ENCODE results near the gene SPPL2C.

The SPPL2C gene

DNA sequence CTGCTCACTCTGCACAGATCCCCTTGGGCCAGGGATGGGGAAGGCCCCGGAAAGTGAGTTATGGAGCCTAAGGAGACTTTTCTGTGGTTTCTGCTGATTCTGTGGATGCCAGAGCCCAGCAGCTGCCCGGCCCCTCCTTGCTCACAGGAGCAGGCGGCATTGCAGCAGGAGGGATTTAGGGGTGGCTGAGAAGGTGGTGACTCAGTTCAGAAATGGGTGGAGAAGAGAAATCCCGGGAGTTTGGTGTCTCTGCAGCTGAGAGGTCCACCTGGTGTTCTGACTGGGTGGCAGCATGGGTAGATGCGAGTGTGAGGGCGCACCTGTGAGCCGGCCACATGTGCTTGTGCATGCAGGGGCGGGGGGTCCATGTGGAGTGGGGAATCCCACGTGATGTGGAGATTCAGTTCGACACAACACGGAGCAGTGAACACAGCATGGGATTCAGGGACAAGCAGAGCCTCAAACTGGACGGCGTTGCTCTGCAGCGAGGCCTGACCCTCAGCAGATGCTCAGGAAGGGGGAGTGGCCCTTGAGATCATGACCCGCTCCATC is 16.0 kb upstream of the SPPL2C start:
- DNase-seq (ENCODE audit: low read depth), result no peak

DNA sequence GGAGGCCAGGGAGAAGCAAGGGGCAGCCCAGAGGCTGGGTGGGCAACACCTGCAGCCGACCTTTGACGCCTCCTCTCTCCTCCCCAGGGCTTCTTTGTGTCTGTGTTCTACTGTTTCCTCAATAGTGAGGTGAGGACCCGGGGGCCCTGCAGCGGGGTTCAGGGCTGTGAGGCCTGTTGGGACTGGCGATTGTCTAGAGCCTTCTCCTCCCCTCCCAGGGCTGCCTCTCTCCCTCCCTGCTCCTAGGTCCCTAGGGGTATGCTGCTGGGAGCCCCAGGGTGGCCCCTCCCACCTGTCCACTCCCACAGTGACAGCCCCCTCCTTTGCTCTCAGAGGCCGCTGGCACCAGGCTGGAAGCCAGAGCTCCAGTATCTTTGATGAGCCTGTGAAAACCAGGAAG is 10.8 kb upstream of the SPPL2C start:
- no peak for DNase-seq (ENCODE audit: low read depth)

- no peak for DNase-seq (ENCODE audit: low read depth)
Observed at GRCh38 chr17:45834471-45835396, 9.9 kb upstream of the SPPL2C start.

DNA sequence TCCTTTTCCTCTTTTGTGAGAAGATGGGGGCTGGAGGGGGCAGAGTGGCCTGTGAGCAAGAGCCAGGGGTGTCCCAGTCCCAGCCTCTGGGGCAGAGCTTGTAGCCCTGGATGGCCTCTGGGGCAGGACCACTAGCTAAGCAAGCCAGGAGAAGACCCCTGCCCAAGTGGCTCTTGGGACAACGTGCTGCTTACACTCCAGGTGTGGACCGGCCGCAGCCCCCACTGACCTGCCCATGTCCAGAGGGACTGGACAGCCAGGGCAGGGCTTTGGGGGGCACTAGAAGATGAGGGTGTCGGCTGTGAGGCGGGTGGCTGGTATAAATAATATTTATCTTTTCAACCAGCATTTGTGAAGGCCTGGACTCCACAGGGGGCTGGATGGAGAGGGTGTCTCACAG is 9.2 kb upstream of the SPPL2C start:
- DNase-seq (ENCODE audit: low read depth), result no peak

- DNase-seq (ENCODE audit: low read depth), result no peak
Observed at GRCh38 chr17:45836047-45837044, 8.3 kb upstream of the SPPL2C start.

- no peak for DNase-seq (ENCODE audit: low read depth)
Observed at GRCh38 chr17:45837187-45837586, 7.5 kb upstream of the SPPL2C start.

- no peak for DNase-seq (ENCODE audit: low read depth)
Observed at GRCh38 chr17:45837603-45838002, 7.1 kb upstream of the SPPL2C start.

DNA sequence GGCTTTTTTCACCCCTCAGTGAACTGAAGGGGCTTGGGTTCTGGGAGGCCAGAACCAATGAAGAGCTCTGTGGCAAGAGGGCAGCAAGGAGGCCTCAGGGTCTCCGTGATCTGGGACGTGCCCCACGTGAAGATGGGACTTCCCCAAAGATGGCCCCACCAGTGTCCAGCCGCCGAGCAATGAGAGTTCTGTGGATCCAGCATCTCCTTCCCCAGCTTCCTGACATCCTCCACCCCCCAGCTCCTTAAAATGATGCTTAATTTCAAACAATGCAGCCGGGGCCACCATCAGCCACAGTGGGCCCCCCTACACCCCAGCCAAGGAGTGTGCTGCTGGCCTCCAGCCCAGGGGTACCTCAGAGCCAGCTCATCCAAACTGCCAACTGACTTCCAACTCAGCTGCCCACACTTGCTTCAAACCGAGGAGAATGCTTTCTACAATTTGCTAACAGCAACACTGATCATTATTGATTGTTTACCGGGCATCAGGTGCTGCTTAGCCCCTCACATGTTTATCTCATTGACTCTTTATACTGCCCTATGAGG is 5.9 kb upstream of the SPPL2C start:
- DNase-seq (ENCODE audit: low read depth), result no peak

DNA sequence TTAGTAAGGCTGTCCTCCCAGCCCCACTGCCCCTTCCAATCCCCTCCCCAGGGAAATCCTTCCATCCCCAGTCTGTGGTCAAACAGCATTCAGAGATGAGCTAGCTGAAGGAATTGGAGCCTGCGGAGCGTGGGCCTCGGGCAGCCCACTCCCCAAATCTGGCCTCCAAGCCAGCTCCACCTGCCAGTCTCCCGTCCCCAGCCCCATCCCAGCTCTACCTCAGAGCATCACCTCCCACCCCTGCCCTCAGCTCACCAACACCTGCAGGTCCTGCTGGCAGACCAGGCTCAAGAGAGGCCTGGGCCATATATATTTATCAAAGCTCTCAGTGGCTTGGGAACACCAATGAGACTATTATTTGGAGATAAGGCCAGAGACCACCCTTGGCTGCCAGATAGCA is 5.2 kb upstream of the SPPL2C start:
- no peak for DNase-seq (ENCODE audit: low read depth)

- no peak for DNase-seq (ENCODE audit: low read depth)
Observed at GRCh38 chr17:45841186-45841585, 3.5 kb upstream of the SPPL2C start.

DNA sequence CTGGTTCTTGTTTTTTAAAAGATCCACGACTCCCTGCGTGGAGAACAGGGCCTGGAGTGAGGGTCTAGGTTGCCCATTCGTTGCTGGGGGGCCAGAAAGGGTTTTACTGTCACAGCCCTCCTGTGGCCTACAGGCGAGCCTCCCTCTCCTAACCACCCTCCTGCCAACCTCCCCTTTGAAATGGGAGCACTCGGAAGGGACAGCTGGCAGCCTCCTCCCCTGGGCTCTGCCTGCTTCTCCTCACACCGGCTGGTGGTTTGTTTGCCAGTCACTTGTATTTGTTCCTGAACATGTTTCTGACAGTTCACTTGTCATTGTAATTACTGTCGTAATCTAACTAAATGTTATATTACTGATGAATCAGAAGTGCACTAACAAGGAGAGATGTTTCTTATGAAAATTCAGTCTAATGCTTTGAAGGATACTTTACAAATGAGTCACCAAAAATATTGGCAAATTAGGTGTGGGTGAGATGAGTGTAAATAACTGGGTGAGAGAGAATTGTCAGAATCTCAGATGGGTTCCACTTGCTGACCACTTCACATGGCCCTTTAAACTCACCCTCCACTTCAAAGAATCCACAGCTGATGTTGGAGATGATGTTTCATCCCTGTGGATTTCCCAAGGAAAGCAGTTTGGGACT is 2.7 kb upstream of the SPPL2C start:
- DNase-seq (ENCODE audit: low read depth), result no peak

DNA sequence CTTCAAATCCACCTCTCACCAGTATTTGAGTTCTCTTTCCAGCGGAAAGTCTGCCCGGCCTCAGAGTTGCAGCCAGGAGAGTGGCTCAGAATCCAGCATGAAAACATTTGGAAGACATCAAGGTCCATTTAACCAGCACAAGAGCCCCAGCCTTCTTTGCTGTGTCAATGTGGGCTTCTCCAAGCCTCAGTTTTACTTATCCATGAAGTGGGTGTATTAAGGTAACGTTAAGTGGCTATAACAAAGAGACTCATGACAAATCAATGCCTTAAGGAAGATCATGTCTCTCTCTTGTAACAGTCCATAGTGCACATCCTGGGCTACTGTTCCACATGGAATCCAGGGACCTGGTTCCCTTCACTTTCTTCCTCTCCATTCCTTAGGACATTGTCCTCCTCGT is 959 bp upstream of the SPPL2C start:
- DNase-seq (ENCODE audit: low read depth), result no peak

- no peak for DNase-seq (ENCODE audit: low read depth)
Observed at GRCh38 chr17:45845376-45846185, 900 bp downstream of the SPPL2C start.

DNA sequence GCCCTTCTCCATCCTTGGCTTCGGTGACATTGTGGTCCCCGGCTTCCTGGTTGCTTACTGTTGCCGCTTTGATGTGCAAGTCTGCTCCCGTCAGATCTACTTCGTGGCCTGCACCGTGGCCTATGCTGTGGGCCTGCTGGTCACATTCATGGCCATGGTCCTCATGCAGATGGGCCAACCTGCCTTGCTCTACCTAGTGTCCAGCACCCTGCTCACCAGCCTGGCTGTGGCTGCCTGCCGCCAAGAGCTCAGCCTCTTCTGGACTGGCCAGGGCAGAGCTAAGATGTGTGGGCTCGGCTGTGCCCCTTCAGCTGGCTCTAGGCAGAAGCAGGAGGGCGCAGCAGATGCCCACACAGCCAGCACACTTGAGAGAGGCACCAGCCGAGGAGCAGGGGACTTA is 1.5 kb downstream of the SPPL2C start:
- DNase-seq (ENCODE audit: low read depth), result no peak

DNA sequence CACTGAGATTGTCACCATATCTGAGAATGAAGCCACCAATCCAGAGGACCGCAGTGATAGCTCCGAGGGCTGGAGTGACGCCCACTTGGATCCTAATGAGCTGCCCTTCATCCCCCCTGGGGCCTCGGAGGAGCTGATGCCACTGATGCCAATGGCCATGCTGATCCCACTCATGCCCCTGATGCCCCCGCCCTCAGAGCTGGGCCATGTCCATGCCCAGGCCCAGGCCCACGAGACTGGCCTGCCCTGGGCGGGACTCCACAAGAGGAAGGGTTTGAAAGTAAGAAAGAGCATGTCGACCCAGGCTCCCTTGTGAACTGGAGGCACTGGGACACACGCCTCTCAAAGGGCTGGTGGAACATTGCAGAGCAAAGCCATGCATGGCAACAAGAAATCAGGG is 2.0 kb downstream of the SPPL2C start:
- DNase-seq (ENCODE audit: low read depth), result no peak

GRCh38 chr17:45847101-45847500 is 2.4 kb downstream of the SPPL2C start:
- no peak for DNase-seq (ENCODE audit: low read depth)

- no peak for DNase-seq (ENCODE audit: low read depth)
Observed at GRCh38 chr17:45847747-45848146, 3.1 kb downstream of the SPPL2C start.

GRCh38 chr17:45848405-45848804 is 3.7 kb downstream of the SPPL2C start:
- DNase-seq (ENCODE audit: low read depth), result no peak

GRCh38 chr17:45848868-45849535 is 4.3 kb downstream of the SPPL2C start:
- DNase-seq (ENCODE audit: low read depth), result no peak

DNA sequence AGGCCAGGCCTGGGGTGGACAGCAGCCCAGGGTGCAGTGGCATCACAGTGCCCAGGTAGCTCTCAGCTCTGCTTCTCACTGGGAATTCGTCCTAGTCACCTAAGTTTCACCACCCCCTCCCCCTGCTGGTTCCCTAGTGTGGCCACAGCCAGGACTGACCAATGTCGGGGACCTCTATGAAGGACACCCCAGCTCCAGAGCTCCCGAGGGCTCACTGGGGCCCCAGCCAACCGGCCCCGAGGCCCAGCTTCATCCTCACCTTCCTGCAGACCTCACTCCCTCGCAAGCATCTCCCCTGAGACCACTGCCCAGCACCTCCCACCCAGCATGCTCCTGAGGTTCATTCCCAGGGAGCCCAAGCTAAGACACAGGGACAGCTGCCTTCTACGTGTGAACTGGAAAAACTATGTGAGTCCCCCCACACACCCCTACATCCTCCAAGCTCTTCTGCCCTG is 4.9 kb downstream of the SPPL2C start:
- DNase-seq (ENCODE audit: low read depth), result no peak
